ENCODE data around the gene RGS14.

RGS14 gene

GRCh38 chr5:177329883-177330282, 27.8 kb upstream of the RGS14 start:
- Histone ChIP-seq H3K9me2 (replicated peaks; ENCODE audit: insufficient read depth, low read length) (no peaks in the 10 kb centered on the region), H3K79me2 (ENCODE audit: insufficient read depth, low read length) (no peaks in the 10 kb centered on the region), H3K9ac (ENCODE audit: low read length) (no peak overlapping the region), H3K4me2 (ENCODE audit: low read depth, low read length, poor library complexity, severe bottlenecking) (no peak overlapping the region), H3K27me3 (ENCODE audit: low read length) (no peaks in the 10 kb centered on the region), H4K20me1 (ENCODE audit: low read depth, low read length) (no peaks in the 10 kb centered on the region), H3F3A (ENCODE audit: insufficient read depth) (no peaks in the 10 kb centered on the region), H3K27ac (ENCODE audit: low read depth, low read length) (no peak overlapping the region), H3K4me3 (ENCODE audit: insufficient read depth, low read length, poor library complexity, severe bottlenecking) (no peak overlapping the region), H3K36me3 (ENCODE audit: low read length) (0 out of 2 replicates have a peak, but pooled peaks cover 7% of the 10 kb centered on the region), H2AFZ (ENCODE audit: low read depth, low read length, severe bottlenecking) (no peak overlapping the region), H3K9me3 (ENCODE audit: insufficient read depth, low read length) (no peaks in the 10 kb centered on the region)
- no peak for TF ChIP-seq EZH2phosphoT487 (conservative IDR thresholded peaks at IDR 0.05; ENCODE audit: low read length)
- TF ChIP-seq, protein P1, sequence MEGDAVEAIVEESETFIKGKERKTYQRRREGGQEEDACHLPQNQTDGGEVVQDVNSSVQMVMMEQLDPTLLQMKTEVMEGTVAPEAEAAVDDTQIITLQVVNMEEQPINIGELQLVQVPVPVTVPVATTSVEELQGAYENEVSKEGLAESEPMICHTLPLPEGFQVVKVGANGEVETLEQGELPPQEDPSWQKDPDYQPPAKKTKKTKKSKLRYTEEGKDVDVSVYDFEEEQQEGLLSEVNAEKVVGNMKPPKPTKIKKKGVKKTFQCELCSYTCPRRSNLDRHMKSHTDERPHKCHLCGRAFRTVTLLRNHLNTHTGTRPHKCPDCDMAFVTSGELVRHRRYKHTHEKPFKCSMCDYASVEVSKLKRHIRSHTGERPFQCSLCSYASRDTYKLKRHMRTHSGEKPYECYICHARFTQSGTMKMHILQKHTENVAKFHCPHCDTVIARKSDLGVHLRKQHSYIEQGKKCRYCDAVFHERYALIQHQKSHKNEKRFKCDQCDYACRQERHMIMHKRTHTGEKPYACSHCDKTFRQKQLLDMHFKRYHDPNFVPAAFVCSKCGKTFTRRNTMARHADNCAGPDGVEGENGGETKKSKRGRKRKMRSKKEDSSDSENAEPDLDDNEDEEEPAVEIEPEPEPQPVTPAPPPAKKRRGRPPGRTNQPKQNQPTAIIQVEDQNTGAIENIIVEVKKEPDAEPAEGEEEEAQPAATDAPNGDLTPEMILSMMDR (IDR thresholded peaks at IDR 0.05; ENCODE audit: insufficient read depth, low read length, poor library complexity, severe bottlenecking), result no peak

GRCh38 chr5:177330991-177331842, 26.5 kb upstream of the RGS14 start:
- Histone ChIP-seq H3K79me2 (ENCODE audit: insufficient read depth, low read length) (no peaks in the 10 kb centered on the region), H2AFZ (ENCODE audit: low read depth, low read length, severe bottlenecking) (no peak overlapping the region), H3K9ac (ENCODE audit: low read length) (no peak overlapping the region), H3K27me3 (ENCODE audit: low read length) (no peaks in the 10 kb centered on the region), H3K4me2 (ENCODE audit: low read depth, low read length, poor library complexity, severe bottlenecking) (no peak overlapping the region), H4K20me1 (ENCODE audit: low read depth, low read length) (no peaks in the 10 kb centered on the region), H3K9me3 (ENCODE audit: insufficient read depth, low read length) (no peaks in the 10 kb centered on the region), H3F3A (ENCODE audit: insufficient read depth) (no peaks in the 10 kb centered on the region), H3K27ac (ENCODE audit: low read depth, low read length) (no peak overlapping the region), H3K9me2 (replicated peaks; ENCODE audit: insufficient read depth, low read length) (no peaks in the 10 kb centered on the region), H3K4me3 (ENCODE audit: insufficient read depth, low read length, poor library complexity, severe bottlenecking) (no peak overlapping the region), H3K36me3 (ENCODE audit: low read length) (0 out of 2 replicates have a peak, but pooled peaks cover 7% of the 10 kb centered on the region)
- TF ChIP-seq, protein P1 (IDR thresholded peaks at IDR 0.05; ENCODE audit: insufficient read depth, low read length, poor library complexity, severe bottlenecking), result no peak
- TF ChIP-seq EZH2phosphoT487 (conservative IDR thresholded peaks at IDR 0.05; ENCODE audit: low read length), result no peak

GRCh38 chr5:177332031-177332895, 25.5 kb upstream of the RGS14 start:
- TF ChIP-seq, protein P1 (IDR thresholded peaks at IDR 0.05; ENCODE audit: insufficient read depth, low read length, poor library complexity, severe bottlenecking), result no peak
- TF ChIP-seq EZH2phosphoT487 (conservative IDR thresholded peaks at IDR 0.05; ENCODE audit: low read length), result no peak
- Histone ChIP-seq H3K79me2 (ENCODE audit: insufficient read depth, low read length) (no peaks in the 10 kb centered on the region), H3F3A (ENCODE audit: insufficient read depth) (no peaks in the 10 kb centered on the region), H3K9me2 (replicated peaks; ENCODE audit: insufficient read depth, low read length) (no peaks in the 10 kb centered on the region), H4K20me1 (ENCODE audit: low read depth, low read length) (no peaks in the 10 kb centered on the region), H3K27ac (ENCODE audit: low read depth, low read length) (no peak overlapping the region), H3K4me3 (ENCODE audit: insufficient read depth, low read length, poor library complexity, severe bottlenecking) (no peak overlapping the region), H3K9me3 (ENCODE audit: insufficient read depth, low read length) (no peaks in the 10 kb centered on the region), H2AFZ (ENCODE audit: low read depth, low read length, severe bottlenecking) (no peak overlapping the region), H3K27me3 (ENCODE audit: low read length) (no peaks in the 10 kb centered on the region), H3K36me3 (ENCODE audit: low read length) (0 out of 2 replicates have a peak, but pooled peaks cover 7% of the 10 kb centered on the region), H3K9ac (ENCODE audit: low read length) (no peak overlapping the region), H3K4me2 (ENCODE audit: low read depth, low read length, poor library complexity, severe bottlenecking) (no peak overlapping the region)
